ENCODE results near the gene CSH2. TPM values are rescaled to one million over a fixed set of nuclear protein-coding genes. Genes with fewer than 3 reads are reported as not detected.

Gene CSH2
- total and polyA plus RNA-seq, 2 of the 8 experiments (the other 6 are each of a cell fraction or from before 2014, with no cell fraction given): 0.43 TPM; not detected in 1

DNA sequence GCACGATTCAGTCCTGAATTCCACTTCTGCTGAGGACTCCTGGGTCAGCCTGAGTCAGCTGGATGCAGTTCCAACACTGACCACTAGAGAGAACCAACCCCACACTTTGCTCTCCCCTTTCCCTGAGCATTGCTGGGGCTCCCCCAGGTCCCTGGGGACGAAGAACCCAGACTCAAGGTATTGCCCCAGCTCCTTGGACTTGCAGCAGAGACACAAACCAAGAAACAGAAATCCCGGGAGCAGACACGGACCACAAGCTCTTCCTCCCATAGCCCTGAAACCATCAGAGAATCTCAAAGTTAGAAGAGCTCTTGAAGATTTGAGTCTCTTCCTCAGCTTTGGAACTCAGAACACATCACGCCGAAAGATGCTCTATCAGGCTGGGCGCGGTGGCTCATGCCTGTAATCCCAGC is 45.8 kb upstream of the CSH2 start (continued):
- TF ChIP-seq JUND (IDR thresholded peaks at IDR 0.05; ENCODE audit: low read length) (0 out of 2 replicates have a peak, but pooled peaks have one; percentile 7), POLR2A (IDR thresholded peaks at IDR 0.05; ENCODE audit: control extremely low read depth in 1 of 2, low read depth in 2 of 2, low read length in 2 of 2) (no peak), KDM4A (IDR thresholded peaks at IDR 0.05; ENCODE audit: low read depth, low read length, severe bottlenecking) (no peak), NANOG (IDR thresholded peaks at IDR 0.05; ENCODE audit: insufficient read depth, low read depth, low read length, poor library complexity, severe bottlenecking) (no peak), RBBP5 (IDR thresholded peaks at IDR 0.05; ENCODE audit: borderline replicate concordance, low read depth, low read length) (no peak), YY1 (IDR thresholded peaks at IDR 0.05; ENCODE audit: low read depth, low read length) (0 out of 2 replicates have a peak, but pooled peaks have one; percentile 12), CHD2 (IDR thresholded peaks at IDR 0.05; ENCODE audit: low read length) (no peak), SIX5 (IDR thresholded peaks at IDR 0.05; ENCODE audit: low read depth, low read length) (no peak), TAF7 (optimal IDR thresholded peaks at IDR 0.05; ENCODE audit: borderline replicate concordance, low read depth, low read length) (no peak), BCL11A (IDR thresholded peaks at IDR 0.05; ENCODE audit: low read depth in 2 of 2, low read length in 2 of 2) (no peak), KDM1A (IDR thresholded peaks at IDR 0.05; ENCODE audit: borderline replicate concordance, low read length) (no peak), HDAC2 (IDR thresholded peaks at IDR 0.05; ENCODE audit: borderline replicate concordance in 1 of 2, low read depth in 2 of 2, low read length in 2 of 2) (no peak), MAX (IDR thresholded peaks at IDR 0.05) (no peak), JUN (IDR thresholded peaks at IDR 0.05; ENCODE audit: low read depth, low read length) (no peak), POU5F1 (IDR thresholded peaks at IDR 0.05; ENCODE audit: low read depth, low read length) (no peak), KDM5A (IDR thresholded peaks at IDR 0.05; ENCODE audit: low read length) (no peak), NRF1 (IDR thresholded peaks at IDR 0.05; ENCODE audit: low read depth, low read length) (no peak), RNF2 (IDR thresholded peaks at IDR 0.05; ENCODE audit: borderline replicate concordance, low read depth, low read length, missing control alignments, poor library complexity, severe bottlenecking) (no peak), ZNF274 (IDR thresholded peaks at IDR 0.05; ENCODE audit: borderline replicate concordance, extremely low read depth, low read length) (no peak), SIN3A (conservative IDR thresholded peaks at IDR 0.05 in 1 of 2, IDR thresholded peaks at IDR 0.05 in 1 of 2; ENCODE audit: low read depth in 1 of 2, low read length in 2 of 2) (no peak), CBX5 (IDR thresholded peaks at IDR 0.05; ENCODE audit: low read depth, low read length) (no peak), TEAD4 (IDR thresholded peaks at IDR 0.05; ENCODE audit: low read depth, low read length) (no peak), RAD21 (IDR thresholded peaks at IDR 0.05 in 1 of 2, conservative IDR thresholded peaks at IDR 0.05 in 1 of 2; ENCODE audit: low read depth in 2 of 2, low read length in 2 of 2) (peak; percentile 89 to 94)
- TF ChIP-seq, protein P1, sequence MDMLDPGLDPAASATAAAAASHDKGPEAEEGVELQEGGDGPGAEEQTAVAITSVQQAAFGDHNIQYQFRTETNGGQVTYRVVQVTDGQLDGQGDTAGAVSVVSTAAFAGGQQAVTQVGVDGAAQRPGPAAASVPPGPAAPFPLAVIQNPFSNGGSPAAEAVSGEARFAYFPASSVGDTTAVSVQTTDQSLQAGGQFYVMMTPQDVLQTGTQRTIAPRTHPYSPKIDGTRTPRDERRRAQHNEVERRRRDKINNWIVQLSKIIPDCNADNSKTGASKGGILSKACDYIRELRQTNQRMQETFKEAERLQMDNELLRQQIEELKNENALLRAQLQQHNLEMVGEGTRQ (IDR thresholded peaks at IDR 0.05; ENCODE audit: low read length): no peak

Data from H1 (cell line).